Stimulated activated CD4-positive, alpha-beta T cell treated with anti-CD3 and anti-CD28 coated beads, Interleukin-1b, Interleukin-23, amount 100 ng/mL, for 4 hours (primary cell): ENCODE data around the gene HSD11B2.
A peak's percentile ranks its signal among the peaks of the same experiment; 100 is the strongest.

Experiments
- DNase-seq, 2 donors: peaks; one replicate each; pipeline ENCODE4 v3.0.0-alpha.2; 2020; ENCODE audit warnings: low read depth in 2 of 2

HSD11B2 gene

GRCh38 chr16:67474551-67475455 is 43.9 kb downstream of the HSD11B2 start:
- DNase-seq, result no peak

GRCh38 chr16:67477960-67478554 is 47.1 kb downstream of the HSD11B2 start:
- no peak for DNase-seq

DNA sequence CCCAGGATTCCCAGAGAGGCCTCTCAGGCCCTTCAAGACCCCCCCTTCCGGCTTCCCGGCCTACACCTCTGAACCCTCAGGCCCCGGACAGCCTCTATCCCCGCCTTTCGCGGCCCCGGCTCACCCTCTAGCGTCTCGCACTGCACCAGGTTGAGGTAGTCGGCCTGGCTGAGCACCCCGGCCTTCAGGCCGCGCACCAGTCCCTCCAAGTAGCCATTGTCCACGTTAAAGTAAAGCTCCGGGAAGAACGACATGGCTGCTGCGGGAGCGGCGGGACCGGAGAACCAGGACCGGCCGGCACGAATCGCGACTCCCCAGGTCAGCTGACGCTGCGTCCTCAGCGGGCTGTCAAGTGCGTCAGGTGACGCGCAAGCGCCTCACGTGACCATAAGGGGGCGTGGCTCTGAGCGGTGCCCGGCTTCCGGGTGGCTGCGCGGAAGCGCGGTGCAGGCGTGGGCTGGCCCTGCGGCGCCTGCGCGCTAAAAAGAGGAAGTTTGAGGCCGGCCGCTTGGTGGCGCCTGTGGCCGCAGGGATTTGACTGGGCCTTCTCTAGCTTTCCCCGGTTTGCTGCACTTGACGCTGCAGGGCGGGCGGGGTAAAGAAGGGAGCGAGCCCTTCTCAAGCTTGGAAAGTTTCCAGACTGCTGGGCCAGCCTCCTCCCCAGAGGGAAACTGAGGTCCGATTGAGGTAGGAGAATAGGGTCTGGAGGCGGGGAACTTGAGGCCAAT is 50.1 kb downstream of the HSD11B2 start, which contains the start of gene ATP6V0D1:
Gene ATP6V0D1 (minus strand): TSS at position 325 of the 728 bp plus-strand sequence. CDS start 71 bp downstream, at position 254.
- peak; percentile 98 for DNase-seq

DNA sequence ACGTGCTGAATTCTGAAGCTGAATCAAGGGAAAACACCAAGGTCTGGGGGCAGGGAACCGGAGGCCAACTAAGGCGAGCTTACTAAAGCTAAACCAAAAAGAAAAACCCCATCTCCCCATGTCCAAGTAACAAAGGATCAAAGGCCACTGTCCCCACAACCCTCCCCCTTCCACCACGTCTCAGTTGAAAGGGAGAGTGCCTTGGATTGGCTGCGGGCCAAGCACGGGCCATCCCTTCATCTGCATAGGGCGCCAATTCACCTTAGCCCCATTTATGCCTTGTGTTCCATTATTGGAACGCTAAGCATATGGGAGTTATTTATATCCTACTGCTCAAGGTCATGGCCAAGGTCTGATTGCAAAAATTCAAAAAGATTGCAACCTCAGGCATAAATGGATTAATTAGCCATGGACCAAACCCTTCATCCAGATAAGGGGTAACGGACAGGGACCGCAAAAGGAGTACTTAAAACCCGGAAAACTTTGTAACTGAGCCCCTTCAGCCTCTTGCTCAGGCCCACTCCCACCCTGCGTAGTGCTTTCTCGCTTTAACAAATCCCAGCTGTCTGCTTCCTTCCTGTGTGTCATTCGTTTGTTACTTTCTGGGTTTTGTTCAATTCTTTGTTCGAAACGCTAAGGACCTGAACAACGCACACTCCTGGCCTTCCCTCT is 50.8 kb downstream of the HSD11B2 start:
- peak in 1 of 2 donors; percentile 37 for DNase-seq

DNA sequence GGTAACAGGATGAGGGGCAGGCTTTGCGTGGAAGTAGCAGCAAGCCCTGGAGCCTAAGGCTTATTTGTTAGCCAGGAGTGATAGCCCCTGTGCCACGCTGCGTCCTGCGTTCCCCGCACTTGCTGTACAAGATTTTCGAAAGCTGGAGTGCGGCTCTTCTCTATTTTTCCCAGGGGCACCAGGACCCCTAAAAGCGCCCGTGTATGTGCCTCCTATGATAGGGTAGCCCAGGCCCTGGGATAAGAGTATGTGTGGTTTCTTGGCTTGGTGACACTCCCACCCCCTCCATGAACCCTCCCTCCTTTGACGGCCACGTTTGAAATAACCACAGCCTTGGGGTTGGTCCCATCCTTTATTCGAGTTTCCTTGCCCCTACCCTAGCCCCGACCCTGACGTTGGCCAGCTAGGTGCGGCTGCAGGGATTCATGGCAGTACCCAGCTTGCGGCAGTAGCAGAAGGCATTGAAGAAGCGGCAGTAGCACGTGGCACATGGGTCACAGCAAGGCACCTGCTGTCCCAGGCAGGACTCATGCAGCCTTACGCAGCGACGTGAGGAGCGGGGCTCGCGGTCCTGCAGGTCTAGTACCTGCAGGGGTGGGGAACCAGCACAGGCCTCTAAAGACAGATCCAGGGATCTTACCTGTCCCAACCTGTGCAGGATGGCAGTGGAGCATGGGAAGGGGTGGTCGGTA is 51.5 kb downstream of the HSD11B2 start:
- no peak for DNase-seq

DNA sequence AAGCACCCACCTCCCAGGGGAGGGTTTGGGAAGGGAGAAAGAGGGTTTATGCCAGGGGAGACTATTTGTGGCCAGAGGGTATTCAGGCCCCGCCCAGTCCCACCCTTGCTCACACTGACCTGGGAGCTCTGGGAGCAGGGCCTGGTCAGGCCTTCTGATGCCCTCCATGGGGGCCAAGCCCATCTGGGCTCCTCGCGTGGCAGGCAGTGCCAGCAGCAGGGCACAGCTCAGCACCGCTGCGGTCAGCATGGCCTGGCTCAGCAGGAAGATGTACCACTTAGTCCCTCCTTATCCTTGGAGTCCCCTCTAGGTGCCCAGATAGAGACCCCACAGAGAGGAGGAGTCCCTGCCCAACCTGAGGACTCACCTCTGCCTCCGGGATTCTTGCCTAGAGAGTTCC is 52.2 kb downstream of the HSD11B2 start, which contains the start of gene AGRP:
Gene AGRP (minus strand): TSS at position 398 of the 400 bp plus-strand sequence. CDS start 149 bp downstream, at position 249.
- no peak for DNase-seq

DNA sequence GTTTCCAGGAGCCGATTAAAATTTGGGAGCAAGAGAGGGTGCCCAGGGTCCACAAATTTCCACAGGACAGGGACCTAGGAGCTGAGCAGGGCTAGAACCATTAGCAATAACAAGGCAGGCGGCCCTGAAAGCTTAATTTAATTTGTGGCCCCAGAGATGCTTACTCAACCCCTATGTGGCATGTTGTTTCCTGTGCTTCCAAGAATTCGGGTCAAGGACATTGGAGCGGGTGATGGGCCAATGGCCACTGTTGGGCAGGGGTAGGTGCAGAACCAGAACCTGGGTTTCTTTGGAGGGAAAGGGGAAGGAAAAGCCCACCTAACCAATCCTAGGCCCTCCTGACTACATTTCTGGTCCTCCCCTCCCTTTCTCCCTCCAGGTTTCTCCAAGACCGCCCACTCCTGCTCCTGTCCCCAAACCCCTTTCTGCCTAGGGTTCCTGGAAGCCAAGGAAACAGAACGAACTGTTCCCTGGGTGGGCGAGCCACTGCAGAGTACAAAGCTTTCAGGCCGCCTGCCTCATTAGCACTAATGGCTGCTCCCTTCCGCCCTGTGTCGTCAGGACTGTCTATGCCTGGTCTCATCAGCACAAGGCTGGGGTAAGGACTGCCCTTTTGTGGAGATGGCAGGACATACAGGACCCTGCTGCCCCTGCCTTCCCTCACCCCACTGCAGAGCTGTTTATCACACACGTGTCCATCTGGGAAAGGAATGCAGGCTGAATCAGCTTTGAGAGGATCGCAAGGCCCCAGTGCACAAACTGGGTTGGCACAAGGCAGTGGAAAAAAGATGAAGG is 53.0 kb downstream of the HSD11B2 start:
- no peak for DNase-seq

DNA sequence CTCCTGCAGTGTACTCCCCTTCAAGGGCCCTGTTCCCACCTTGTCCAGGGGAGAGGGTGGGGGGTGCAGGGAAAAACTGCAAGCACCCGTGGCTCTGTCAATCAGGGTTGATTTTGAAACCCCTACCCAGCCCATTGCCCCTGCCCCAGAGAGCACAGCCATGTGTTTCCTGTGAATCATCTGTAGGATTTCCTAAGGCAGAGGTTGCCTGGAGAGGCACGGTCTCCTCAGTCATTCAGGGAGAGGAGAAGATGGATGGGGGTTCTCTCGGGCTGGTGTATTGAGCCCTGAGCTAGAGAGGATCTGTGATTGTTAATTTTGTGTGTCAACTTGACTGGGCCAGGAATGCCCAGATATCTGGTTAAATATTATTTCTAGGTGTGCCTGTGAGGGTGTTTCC is 55.9 kb downstream of the HSD11B2 start:
- no peak for DNase-seq
